PC-9 (cell line): Measurements from ENCODE around the gene RASGRP2.

ENCODE experiments used
- CTCF ChIP-seq: fragments of 200-600 bp; sonication (generic); conservative IDR thresholded peaks from 2 replicates; pipeline ENCODE4 v1.6.1; 2017; ENCODE audit warnings: mixed run types, antibody characterized with exemption, mild to moderate bottlenecking, moderate library complexity
- EZH2 ChIP-seq: fragments of 200-600 bp; sonication (generic); IDR thresholded peaks from 2 replicates; pipeline ENCODE4 v1.8.0; 2017; ENCODE audit warnings: antibody characterized with exemption, low read depth

GRCh38 chr11:64792482-64792881 is 48.5 kb upstream of the RASGRP2 start:
- TF ChIP-seq CTCF (no peak), EZH2 (no peak)
